SK-N-SH treated with all-trans-retinoic acid at 6 μM for 48 hours (cell line): ENCODE results near the gene SEC14L2.

ENCODE experiments used
- ATAC-seq: fragments of 200-7000 bp; cut with Tn5 transposase; 3 replicates; pipeline ENCODE4 v1.9.1; 2020; ENCODE audit warnings: mild to moderate bottlenecking, moderate library complexity
- ARNTL ChIP-seq: fragments of 450-650 bp; formaldehyde crosslinking; IDR thresholded peaks from 2 replicates; pipeline ENCODE4 v1.5.0; 2020; ENCODE audit warnings: low read depth, mild to moderate bottlenecking, moderate library complexity, borderline replicate concordance
- BACH2 ChIP-seq: fragments of 250-450 bp; sonication (Bioruptor Pico); IDR thresholded peaks from 2 replicates; pipeline ENCODE4 v1.9.0; 2021; ENCODE audit warnings: mild to moderate bottlenecking, borderline replicate concordance
- CSDC2 ChIP-seq: fragments of 250-450 bp; sonication (Bioruptor Pico); IDR thresholded peaks from 2 replicates; pipeline ENCODE4 v1.5.0; 2020; ENCODE audit warnings: mild to moderate bottlenecking, moderate library complexity
- ISL1 ChIP-seq: fragments of 250-450 bp; sonication (Bioruptor Pico); IDR thresholded peaks from 2 replicates; pipeline ENCODE4 v2.1.2; 2022; ENCODE audit warnings: mild to moderate bottlenecking, moderate library complexity
- OSR1 ChIP-seq: fragments of 250-450 bp; sonication (Bioruptor Pico); IDR thresholded peaks from 2 replicates; pipeline ENCODE4 v1.8.0; 2022; ENCODE audit warnings: moderate library complexity, mild to moderate bottlenecking, inconsistent platforms
- PPARA ChIP-seq: fragments of 250-450 bp; sonication (Bioruptor Pico); IDR thresholded peaks from 2 replicates; pipeline ENCODE4 v1.5.0; 2020; ENCODE audit warnings: mild to moderate bottlenecking, borderline replicate concordance
- RARB ChIP-seq: fragments of 250-450 bp; sonication (Bioruptor Pico); IDR thresholded peaks from 2 replicates; pipeline ENCODE4 v1.8.0; 2021; ENCODE audit warnings: mild to moderate bottlenecking, moderate library complexity
- SNAI2 ChIP-seq: fragments of 250-450 bp; sonication (Bioruptor Pico); IDR thresholded peaks from 2 replicates; pipeline ENCODE4 v1.5.0; 2020; ENCODE audit warnings: mild to moderate bottlenecking, moderate library complexity
- TCF4 ChIP-seq: fragments of 250-450 bp; sonication (Bioruptor Pico); IDR thresholded peaks from 2 replicates; pipeline ENCODE4 v1.8.0; 2021; ENCODE audit warnings: mild to moderate bottlenecking, moderate library complexity, borderline replicate concordance
- TOX ChIP-seq: fragments of 250-450 bp; sonication (Bioruptor Pico); IDR thresholded peaks from 2 replicates; pipeline ENCODE4 v1.8.0; 2021; ENCODE audit warnings: mild to moderate bottlenecking, moderate library complexity, borderline replicate concordance
- ZC3H10 ChIP-seq: fragments of 250-450 bp; sonication (Bioruptor Pico); IDR thresholded peaks from 2 replicates; pipeline ENCODE4 v1.5.1; 2021; ENCODE audit warnings: mild to moderate bottlenecking, moderate library complexity
- ZFP3 ChIP-seq: fragments of 250-450 bp; sonication (Bioruptor Pico); IDR thresholded peaks from 2 replicates; pipeline ENCODE4 v1.5.0; 2020; ENCODE audit warnings: mild to moderate bottlenecking, moderate library complexity
- ZFP30 ChIP-seq: fragments of 450-650 bp; formaldehyde crosslinking; IDR thresholded peaks from 2 replicates; pipeline ENCODE4 v1.5.0; 2022; ENCODE audit warnings: mild to moderate bottlenecking, moderate library complexity
- ZNF565 ChIP-seq: fragments of 450-650 bp; formaldehyde crosslinking; conservative IDR thresholded peaks from 2 replicates; pipeline ENCODE4 v1.5.0; 2020; ENCODE audit warnings: low read depth, mild to moderate bottlenecking, moderate library complexity
- ZNF70 ChIP-seq: fragments of 450-650 bp; formaldehyde crosslinking; IDR thresholded peaks from 2 replicates; pipeline ENCODE4 v1.5.0; 2020; ENCODE audit warnings: mild to moderate bottlenecking, moderate library complexity
- ZNF8 ChIP-seq: fragments of 450-650 bp; formaldehyde crosslinking; IDR thresholded peaks from 2 replicates; pipeline ENCODE4 v1.5.0; 2020; ENCODE audit warnings: mild to moderate bottlenecking, moderate library complexity
- TF ChIP-seq, protein P1 (sequence below): fragments of 250-450 bp; sonication (Bioruptor Pico); IDR thresholded peaks from 2 replicates; pipeline ENCODE4 v1.8.0; 2020; ENCODE audit warnings: mild to moderate bottlenecking, moderate library complexity, borderline replicate concordance
- TF ChIP-seq, protein P2 (sequence below): fragments of 250-450 bp; sonication (Bioruptor Pico); IDR thresholded peaks from 2 replicates; pipeline ENCODE4 v1.5.0; 2020; ENCODE audit warnings: mild to moderate bottlenecking, moderate library complexity
- TF ChIP-seq, protein P3 (sequence below): fragments of 250-450 bp; sonication (Bioruptor Pico); IDR thresholded peaks from 2 replicates; pipeline ENCODE4 v1.5.1; 2020; ENCODE audit warnings: low read depth, mild to moderate bottlenecking, moderate library complexity
- TF ChIP-seq, protein P4 (sequence below): fragments of 250-450 bp; sonication (Bioruptor Pico); IDR thresholded peaks from 2 replicates; pipeline ENCODE4 v1.8.0; 2021; ENCODE audit warnings: low read depth, mild to moderate bottlenecking, moderate library complexity, borderline replicate concordance
- TF ChIP-seq, protein P5 (sequence below): fragments of 250-450 bp; sonication (Bioruptor Pico); IDR thresholded peaks from 2 replicates; pipeline ENCODE4 v1.5.1; 2021; ENCODE audit warnings: mild to moderate bottlenecking, moderate library complexity

SEC14L2 gene

DNA sequence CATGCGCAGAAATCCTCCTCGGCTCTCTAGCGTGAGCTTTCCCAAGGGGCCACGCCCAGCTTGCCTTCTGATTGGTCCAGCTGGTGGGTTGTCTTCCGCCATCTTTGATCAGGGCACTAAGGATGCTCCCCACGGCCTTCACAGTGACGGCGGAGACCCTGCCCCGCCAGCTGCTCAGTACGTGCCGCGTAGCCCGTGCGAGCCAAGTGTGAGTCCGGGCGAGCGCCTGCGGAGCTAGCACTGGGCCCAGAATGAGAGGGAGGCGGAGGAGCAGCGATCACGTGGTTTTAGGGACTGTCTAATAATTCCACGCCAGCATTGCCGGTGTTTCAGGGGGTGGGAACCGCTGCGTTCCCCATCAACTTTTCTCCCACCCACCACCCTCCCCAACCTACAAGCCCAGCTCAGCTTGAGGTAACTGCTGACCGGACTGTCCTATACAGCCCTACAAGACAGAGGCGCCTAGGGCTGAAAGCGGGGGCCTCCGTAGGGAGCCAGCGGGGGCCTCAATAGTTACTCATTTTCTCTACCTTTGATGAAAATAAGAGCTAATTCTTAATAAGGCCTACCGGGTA is 27.2 kb downstream of the SEC14L2 start:
- TF ChIP-seq, protein P1, sequence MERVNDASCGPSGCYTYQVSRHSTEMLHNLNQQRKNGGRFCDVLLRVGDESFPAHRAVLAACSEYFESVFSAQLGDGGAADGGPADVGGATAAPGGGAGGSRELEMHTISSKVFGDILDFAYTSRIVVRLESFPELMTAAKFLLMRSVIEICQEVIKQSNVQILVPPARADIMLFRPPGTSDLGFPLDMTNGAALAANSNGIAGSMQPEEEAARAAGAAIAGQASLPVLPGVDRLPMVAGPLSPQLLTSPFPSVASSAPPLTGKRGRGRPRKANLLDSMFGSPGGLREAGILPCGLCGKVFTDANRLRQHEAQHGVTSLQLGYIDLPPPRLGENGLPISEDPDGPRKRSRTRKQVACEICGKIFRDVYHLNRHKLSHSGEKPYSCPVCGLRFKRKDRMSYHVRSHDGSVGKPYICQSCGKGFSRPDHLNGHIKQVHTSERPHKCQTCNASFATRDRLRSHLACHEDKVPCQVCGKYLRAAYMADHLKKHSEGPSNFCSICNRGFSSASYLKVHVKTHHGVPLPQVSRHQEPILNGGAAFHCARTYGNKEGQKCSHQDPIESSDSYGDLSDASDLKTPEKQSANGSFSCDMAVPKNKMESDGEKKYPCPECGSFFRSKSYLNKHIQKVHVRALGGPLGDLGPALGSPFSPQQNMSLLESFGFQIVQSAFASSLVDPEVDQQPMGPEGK: peak; percentile 80; the same call in 1 of the 2 replicates
- 0 out of 2 replicates have a peak, but pooled peaks have one; percentile 24 for TF ChIP-seq TCF4 (CRISPR knock-in tag)
- TF ChIP-seq, protein P2, sequence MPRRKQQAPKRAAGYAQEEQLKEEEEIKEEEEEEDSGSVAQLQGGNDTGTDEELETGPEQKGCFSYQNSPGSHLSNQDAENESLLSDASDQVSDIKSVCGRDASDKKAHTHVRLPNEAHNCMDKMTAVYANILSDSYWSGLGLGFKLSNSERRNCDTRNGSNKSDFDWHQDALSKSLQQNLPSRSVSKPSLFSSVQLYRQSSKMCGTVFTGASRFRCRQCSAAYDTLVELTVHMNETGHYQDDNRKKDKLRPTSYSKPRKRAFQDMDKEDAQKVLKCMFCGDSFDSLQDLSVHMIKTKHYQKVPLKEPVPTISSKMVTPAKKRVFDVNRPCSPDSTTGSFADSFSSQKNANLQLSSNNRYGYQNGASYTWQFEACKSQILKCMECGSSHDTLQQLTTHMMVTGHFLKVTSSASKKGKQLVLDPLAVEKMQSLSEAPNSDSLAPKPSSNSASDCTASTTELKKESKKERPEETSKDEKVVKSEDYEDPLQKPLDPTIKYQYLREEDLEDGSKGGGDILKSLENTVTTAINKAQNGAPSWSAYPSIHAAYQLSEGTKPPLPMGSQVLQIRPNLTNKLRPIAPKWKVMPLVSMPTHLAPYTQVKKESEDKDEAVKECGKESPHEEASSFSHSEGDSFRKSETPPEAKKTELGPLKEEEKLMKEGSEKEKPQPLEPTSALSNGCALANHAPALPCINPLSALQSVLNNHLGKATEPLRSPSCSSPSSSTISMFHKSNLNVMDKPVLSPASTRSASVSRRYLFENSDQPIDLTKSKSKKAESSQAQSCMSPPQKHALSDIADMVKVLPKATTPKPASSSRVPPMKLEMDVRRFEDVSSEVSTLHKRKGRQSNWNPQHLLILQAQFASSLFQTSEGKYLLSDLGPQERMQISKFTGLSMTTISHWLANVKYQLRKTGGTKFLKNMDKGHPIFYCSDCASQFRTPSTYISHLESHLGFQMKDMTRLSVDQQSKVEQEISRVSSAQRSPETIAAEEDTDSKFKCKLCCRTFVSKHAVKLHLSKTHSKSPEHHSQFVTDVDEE (CRISPR knock-in tag): 0 out of 2 replicates have a peak, but pooled peaks have one; percentile 11
- TF ChIP-seq ZC3H10: no peak
- no peak for TF ChIP-seq CSDC2 (CRISPR knock-in tag)
- no peak for TF ChIP-seq SNAI2 (CRISPR knock-in tag)
- ATAC-seq: peak; percentile 84

DNA sequence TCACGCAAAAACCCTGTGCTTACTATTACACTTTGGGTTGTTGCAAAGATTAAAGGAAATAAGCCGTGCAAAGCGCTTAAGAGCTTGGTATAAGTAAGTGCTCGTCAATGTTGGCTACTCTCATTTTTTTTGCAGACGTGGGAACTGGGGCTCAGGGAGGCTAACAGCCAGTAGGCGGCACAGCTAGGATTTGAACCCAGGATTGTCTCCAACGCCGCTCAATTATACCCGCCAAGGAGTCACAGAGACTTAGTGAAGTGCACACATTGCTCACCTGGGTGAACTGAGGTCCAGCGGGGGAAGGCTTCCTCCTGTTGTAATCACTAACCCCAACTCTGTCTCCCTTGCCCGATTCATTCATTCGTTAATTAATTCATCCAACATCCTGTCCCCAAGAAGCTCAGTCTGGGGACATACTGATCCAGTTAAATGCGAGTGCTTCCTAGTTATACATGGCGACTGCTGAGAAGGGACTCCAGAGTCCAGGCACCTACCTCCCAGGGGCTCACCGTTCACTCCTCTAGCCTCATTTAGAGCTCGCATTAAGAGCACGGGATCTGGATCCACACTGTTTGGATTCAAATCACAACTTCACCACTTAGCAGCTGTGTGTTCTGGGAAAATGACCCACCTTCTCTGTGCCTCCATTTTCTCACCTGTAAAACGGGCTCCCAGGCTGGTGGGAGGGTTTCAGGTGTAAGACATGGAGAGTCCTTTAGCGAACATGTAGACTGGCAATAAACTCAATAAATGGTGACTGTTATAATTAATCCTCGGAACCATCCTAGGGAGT is 27.9 kb downstream of the SEC14L2 start:
- TF ChIP-seq TOX (CRISPR knock-in tag): no peak
- TF ChIP-seq, protein P1: no peak
- TF ChIP-seq OSR1: no peak
- TF ChIP-seq, protein P3, sequence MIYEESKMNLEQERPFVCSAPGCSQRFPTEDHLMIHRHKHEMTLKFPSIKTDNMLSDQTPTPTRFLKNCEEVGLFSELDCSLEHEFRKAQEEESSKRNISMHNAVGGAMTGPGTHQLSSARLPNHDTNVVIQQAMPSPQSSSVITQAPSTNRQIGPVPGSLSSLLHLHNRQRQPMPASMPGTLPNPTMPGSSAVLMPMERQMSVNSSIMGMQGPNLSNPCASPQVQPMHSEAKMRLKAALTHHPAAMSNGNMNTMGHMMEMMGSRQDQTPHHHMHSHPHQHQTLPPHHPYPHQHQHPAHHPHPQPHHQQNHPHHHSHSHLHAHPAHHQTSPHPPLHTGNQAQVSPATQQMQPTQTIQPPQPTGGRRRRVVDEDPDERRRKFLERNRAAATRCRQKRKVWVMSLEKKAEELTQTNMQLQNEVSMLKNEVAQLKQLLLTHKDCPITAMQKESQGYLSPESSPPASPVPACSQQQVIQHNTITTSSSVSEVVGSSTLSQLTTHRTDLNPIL (CRISPR knock-in tag): no peak
- TF ChIP-seq ARNTL (CRISPR knock-in tag): no peak
- TF ChIP-seq ZNF8 (CRISPR knock-in tag): no peak
- no peak for TF ChIP-seq ISL1 (CRISPR knock-in tag)
- TF ChIP-seq CSDC2 (CRISPR knock-in tag): no peak
- TF ChIP-seq RARB (CRISPR knock-in tag): no peak
- TF ChIP-seq, protein P4, sequence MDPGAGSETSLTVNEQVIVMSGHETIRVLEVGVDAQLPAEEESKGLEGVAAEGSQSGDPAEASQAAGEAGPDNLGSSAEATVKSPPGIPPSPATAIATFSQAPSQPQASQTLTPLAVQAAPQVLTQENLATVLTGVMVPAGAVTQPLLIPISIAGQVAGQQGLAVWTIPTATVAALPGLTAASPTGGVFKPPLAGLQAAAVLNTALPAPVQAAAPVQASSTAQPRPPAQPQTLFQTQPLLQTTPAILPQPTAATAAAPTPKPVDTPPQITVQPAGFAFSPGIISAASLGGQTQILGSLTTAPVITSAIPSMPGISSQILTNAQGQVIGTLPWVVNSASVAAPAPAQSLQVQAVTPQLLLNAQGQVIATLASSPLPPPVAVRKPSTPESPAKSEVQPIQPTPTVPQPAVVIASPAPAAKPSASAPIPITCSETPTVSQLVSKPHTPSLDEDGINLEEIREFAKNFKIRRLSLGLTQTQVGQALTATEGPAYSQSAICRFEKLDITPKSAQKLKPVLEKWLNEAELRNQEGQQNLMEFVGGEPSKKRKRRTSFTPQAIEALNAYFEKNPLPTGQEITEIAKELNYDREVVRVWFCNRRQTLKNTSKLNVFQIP (CRISPR knock-in tag): no peak
- no peak for TF ChIP-seq PPARA
- TF ChIP-seq ZC3H10: no peak
- no peak for TF ChIP-seq ZNF70 (CRISPR knock-in tag)
- TF ChIP-seq ZNF565 (CRISPR knock-in tag): no peak
- no peak for TF ChIP-seq BACH2
- TF ChIP-seq, protein P5, sequence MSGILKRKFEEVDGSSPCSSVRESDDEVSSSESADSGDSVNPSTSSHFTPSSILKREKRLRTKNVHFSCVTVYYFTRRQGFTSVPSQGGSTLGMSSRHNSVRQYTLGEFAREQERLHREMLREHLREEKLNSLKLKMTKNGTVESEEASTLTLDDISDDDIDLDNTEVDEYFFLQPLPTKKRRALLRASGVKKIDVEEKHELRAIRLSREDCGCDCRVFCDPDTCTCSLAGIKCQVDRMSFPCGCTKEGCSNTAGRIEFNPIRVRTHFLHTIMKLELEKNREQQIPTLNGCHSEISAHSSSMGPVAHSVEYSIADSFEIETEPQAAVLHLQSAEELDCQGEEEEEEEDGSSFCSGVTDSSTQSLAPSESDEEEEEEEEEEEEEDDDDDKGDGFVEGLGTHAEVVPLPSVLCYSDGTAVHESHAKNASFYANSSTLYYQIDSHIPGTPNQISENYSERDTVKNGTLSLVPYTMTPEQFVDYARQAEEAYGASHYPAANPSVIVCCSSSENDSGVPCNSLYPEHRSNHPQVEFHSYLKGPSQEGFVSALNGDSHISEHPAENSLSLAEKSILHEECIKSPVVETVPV (CRISPR knock-in tag): no peak
- TF ChIP-seq SNAI2 (CRISPR knock-in tag): no peak
- no peak for TF ChIP-seq ZFP30 (CRISPR knock-in tag)
- no peak for TF ChIP-seq ZFP3 (CRISPR knock-in tag)
- no peak for TF ChIP-seq TCF4 (CRISPR knock-in tag)
- no peak for ATAC-seq
